Measurements from ENCODE around the gene TRMT10B.
A peak's percentile ranks its signal among the peaks of the same experiment; 100 is the strongest.
"Not testable (repeated sequence)": the region's sequence is repeated elsewhere in the genome, so short reads cannot be mapped to it uniquely, and the experiment has no call there.

TRMT10B gene

DNA sequence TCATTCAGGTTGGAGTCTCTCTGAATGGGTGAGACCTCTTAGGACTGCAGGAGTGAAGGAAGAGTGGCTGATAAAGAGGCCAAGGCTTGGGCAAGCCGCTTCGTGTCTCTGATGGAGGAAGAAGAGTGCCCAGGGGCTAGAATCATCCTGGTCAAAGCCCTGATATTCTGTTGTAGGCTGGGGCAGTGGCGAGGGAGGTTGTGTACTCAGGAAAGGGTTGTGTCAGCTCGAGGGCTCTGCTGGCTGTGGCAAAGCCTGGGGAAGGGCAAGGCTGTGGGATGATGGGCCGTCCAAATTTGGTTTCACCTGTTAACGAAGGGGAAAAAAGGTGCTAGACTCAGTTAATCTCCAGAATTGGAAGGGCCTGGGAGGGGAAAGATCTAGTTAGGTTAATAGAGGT lies 2.4 kb upstream of the TRMT10B start:
- Histone ChIP-seq H3K27me3 (ENCODE audit: control insufficient read depth in 1 of 2, insufficient read depth in 2 of 2, low read length in 2 of 2) (no peaks in the 10 kb centered on the region), H3K4me3 (ENCODE audit: low read length in 2 of 2) (no peak overlapping the region), H3K4me1 (ENCODE audit: control insufficient read depth, insufficient read depth, low read length) (peaks cover 11% of the 10 kb centered on the region), H3K9ac (ENCODE audit: low read length in 2 of 2) (no peak overlapping the region), H3K27ac (ENCODE audit: low read length) (no peak overlapping the region), H3K36me3 (ENCODE audit: control insufficient read depth in 2 of 2, insufficient read depth in 2 of 2, low read length in 2 of 2) (no peaks in the 10 kb centered on the region), H3K9me3 (ENCODE audit: control insufficient read depth in 2 of 2, low read length in 2 of 2) (no peaks in the 10 kb centered on the region)

DNA sequence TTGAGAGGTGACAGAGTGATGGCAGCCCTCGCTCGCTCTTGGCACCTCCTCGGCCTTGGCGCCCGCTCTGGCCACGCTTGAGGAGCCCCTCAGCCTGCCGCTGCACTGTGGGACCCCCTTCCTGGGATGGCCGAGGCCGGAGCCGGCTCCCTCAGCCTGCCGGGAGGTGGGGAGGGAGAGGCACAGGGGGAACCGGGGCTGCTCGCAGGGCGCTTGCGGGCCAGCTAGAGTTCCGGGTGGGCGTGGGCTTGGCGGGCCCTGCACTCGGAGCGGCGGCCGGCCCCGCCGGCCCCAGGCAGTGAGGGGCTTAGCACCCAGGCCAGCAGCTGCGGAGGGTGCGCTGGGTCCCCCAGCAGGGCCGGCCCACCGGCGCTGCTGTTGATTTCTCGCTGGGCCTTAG lies 1.9 kb upstream of the TRMT10B start:
- H3K27ac ChIP-seq (ENCODE audit: low read length); H3K9ac ChIP-seq (ENCODE audit: low read length in 2 of 2); H3K9me3 ChIP-seq (ENCODE audit: control insufficient read depth in 2 of 2, low read length in 2 of 2); H3K36me3 ChIP-seq (ENCODE audit: control insufficient read depth in 2 of 2, insufficient read depth in 2 of 2, low read length in 2 of 2); H3K4me3 ChIP-seq (ENCODE audit: low read length in 2 of 2); H3K27me3 ChIP-seq (ENCODE audit: control insufficient read depth in 1 of 2, insufficient read depth in 2 of 2, low read length in 2 of 2): not testable (repeated sequence)
- H3K4me1 ChIP-seq (ENCODE audit: control insufficient read depth, insufficient read depth, low read length): peaks cover 11% of the 10 kb centered on the region

GRCh38 chr9:37752112-37752511 lies 1.5 kb upstream of the TRMT10B start:
- not testable (repeated sequence) for H3K9ac ChIP-seq (ENCODE audit: low read length in 2 of 2); H3K27me3 ChIP-seq (ENCODE audit: control insufficient read depth in 1 of 2, insufficient read depth in 2 of 2, low read length in 2 of 2); H3K27ac ChIP-seq (ENCODE audit: low read length); H3K4me3 ChIP-seq (ENCODE audit: low read length in 2 of 2); H3K36me3 ChIP-seq (ENCODE audit: control insufficient read depth in 2 of 2, insufficient read depth in 2 of 2, low read length in 2 of 2); H3K9me3 ChIP-seq (ENCODE audit: control insufficient read depth in 2 of 2, low read length in 2 of 2)
- H3K4me1 ChIP-seq (ENCODE audit: control insufficient read depth, insufficient read depth, low read length): peaks cover 11% of the 10 kb centered on the region

GRCh38 chr9:37752642-37753488 lies 740 bp upstream of the TRMT10B start:
- no peaks in the 10 kb centered on the region for H3K27me3 ChIP-seq (ENCODE audit: control insufficient read depth in 1 of 2, insufficient read depth in 2 of 2, low read length in 2 of 2)
- peak overlapping the region; percentile 37 for H3K27ac ChIP-seq (ENCODE audit: low read length)
- H3K4me3 ChIP-seq (ENCODE audit: low read length in 2 of 2): peak overlapping the region; percentile 94 to 98
- H3K4me1 ChIP-seq (ENCODE audit: control insufficient read depth, insufficient read depth, low read length): peaks cover 11% of the 10 kb centered on the region
- no peaks in the 10 kb centered on the region for H3K9me3 ChIP-seq (ENCODE audit: control insufficient read depth in 2 of 2, low read length in 2 of 2)
- no peaks in the 10 kb centered on the region for H3K36me3 ChIP-seq (ENCODE audit: control insufficient read depth in 2 of 2, insufficient read depth in 2 of 2, low read length in 2 of 2)
- peak overlapping the region; percentile 86 to 96 for H3K9ac ChIP-seq (ENCODE audit: low read length in 2 of 2)

- Histone ChIP-seq H3K27ac (ENCODE audit: low read length) (no peak overlapping the region), H3K4me3 (ENCODE audit: low read length in 2 of 2) (no peak overlapping the region), H3K27me3 (ENCODE audit: control insufficient read depth in 1 of 2, insufficient read depth in 2 of 2, low read length in 2 of 2) (no peaks in the 10 kb centered on the region), H3K36me3 (ENCODE audit: control insufficient read depth in 2 of 2, insufficient read depth in 2 of 2, low read length in 2 of 2) (peaks cover 0 to 3% of the 10 kb centered on the region in 2 donors), H3K4me1 (ENCODE audit: control insufficient read depth, insufficient read depth, low read length) (peaks cover 6% of the 10 kb centered on the region), H3K9ac (ENCODE audit: low read length in 2 of 2) (no peak overlapping the region), H3K9me3 (ENCODE audit: control insufficient read depth in 2 of 2, low read length in 2 of 2) (no peaks in the 10 kb centered on the region)
Measured at GRCh38 chr9:37758747-37759146, 5.1 kb downstream of the TRMT10B start.

DNA sequence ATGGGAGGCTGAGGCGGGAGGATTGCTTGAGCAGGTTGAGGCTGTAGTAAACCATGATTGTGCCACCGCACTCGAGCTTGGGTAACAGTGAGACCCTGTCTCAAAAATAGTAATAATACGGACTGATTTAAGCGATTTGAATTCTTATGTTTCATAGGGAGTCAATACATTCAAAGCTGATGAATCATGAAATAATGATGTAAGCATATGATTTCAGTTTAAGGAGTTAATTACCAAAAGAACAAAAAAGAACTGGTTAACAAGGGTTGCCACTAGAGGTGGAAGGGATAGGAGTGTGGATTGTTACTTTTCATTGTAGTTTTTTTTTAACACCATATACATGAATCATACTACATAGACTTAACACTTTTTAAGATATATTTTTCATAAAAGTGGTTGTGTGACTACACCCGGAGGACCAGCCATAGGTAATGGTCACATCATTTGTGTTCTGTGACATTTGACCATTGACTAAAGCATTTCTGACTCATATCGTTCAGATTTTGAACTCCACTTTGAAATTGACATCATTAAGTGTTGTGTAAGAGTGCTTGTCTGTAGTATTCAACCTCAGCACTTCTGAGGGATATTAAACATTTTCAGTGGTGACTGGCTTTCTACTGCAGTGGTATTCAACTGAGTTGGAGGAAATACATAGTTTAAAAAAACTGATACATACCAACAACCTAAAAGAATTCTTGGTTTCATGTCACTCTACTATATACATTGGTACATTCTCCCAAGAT lies 7.0 kb downstream of the TRMT10B start:
- Histone ChIP-seq H3K9ac (ENCODE audit: low read length in 2 of 2) (no peak overlapping the region), H3K27ac (ENCODE audit: low read length) (no peak overlapping the region), H3K9me3 (ENCODE audit: control insufficient read depth in 2 of 2, low read length in 2 of 2) (no peaks in the 10 kb centered on the region), H3K27me3 (ENCODE audit: control insufficient read depth in 1 of 2, insufficient read depth in 2 of 2, low read length in 2 of 2) (no peaks in the 10 kb centered on the region), H3K36me3 (ENCODE audit: control insufficient read depth in 2 of 2, insufficient read depth in 2 of 2, low read length in 2 of 2) (peaks cover 3 to 8% of the 10 kb centered on the region in 2 donors), H3K4me1 (ENCODE audit: control insufficient read depth, insufficient read depth, low read length) (no peaks in the 10 kb centered on the region), H3K4me3 (ENCODE audit: low read length in 2 of 2) (no peak overlapping the region)

DNA sequence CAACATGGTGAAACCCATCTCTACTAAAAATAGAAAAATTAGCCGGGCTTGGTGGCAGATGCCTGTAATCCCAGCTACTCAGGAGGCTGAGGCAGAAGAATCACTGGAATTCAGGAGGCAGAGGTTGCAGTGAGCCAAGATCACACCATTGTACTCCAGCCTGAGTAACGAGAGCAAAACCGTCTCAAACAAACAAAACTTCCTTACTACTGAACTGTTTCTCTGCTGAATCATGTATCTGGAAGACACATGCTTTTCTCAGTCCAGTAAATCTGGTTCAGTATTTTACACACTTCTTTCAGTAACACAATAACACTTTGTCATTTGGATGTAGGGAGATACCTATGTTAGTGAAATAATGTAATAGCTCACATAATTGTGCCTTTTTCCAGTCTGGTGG lies 7.9 kb downstream of the TRMT10B start:
- no peaks in the 10 kb centered on the region for H3K9me3 ChIP-seq (ENCODE audit: control insufficient read depth in 2 of 2, low read length in 2 of 2)
- H3K4me1 ChIP-seq (ENCODE audit: control insufficient read depth, insufficient read depth, low read length): no peaks in the 10 kb centered on the region
- H3K27ac ChIP-seq (ENCODE audit: low read length): no peak overlapping the region
- peaks cover 3 to 8% of the 10 kb centered on the region in 2 donors for H3K36me3 ChIP-seq (ENCODE audit: control insufficient read depth in 2 of 2, insufficient read depth in 2 of 2, low read length in 2 of 2)
- no peaks in the 10 kb centered on the region for H3K27me3 ChIP-seq (ENCODE audit: control insufficient read depth in 1 of 2, insufficient read depth in 2 of 2, low read length in 2 of 2)
- no peak overlapping the region for H3K4me3 ChIP-seq (ENCODE audit: low read length in 2 of 2)
- H3K9ac ChIP-seq (ENCODE audit: low read length in 2 of 2): no peak overlapping the region

DNA sequence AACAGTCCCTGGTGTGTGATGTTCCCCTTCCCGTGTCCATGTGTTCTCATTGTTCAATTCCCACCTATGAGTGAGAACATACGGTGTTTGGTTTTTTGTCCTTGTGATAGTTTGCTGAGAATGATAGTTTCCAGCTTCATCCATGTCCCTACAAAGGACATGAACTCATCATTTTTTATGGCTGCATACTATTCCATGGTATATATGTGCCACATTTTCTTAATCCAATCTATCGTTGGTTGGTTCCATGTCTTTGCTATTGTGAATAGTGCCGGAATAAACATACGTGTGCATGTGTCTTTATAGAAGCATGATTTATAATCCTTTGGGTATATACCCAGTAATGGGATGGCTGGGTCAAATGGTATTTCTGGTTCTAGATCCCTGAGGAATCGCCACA lies 11.7 kb downstream of the TRMT10B start:
- H3K4me3 ChIP-seq (ENCODE audit: low read length in 2 of 2); H3K36me3 ChIP-seq (ENCODE audit: control insufficient read depth in 2 of 2, insufficient read depth in 2 of 2, low read length in 2 of 2); H3K4me1 ChIP-seq (ENCODE audit: control insufficient read depth, insufficient read depth, low read length); H3K27me3 ChIP-seq (ENCODE audit: control insufficient read depth in 1 of 2, insufficient read depth in 2 of 2, low read length in 2 of 2); H3K27ac ChIP-seq (ENCODE audit: low read length); H3K9me3 ChIP-seq (ENCODE audit: control insufficient read depth in 2 of 2, low read length in 2 of 2); H3K9ac ChIP-seq (ENCODE audit: low read length in 2 of 2): not testable (repeated sequence)

- no peak overlapping the region for H3K4me3 ChIP-seq (ENCODE audit: low read length in 2 of 2)
- H3K36me3 ChIP-seq (ENCODE audit: control insufficient read depth in 2 of 2, insufficient read depth in 2 of 2, low read length in 2 of 2): peaks cover 16 to 19% of the 10 kb centered on the region in 2 donors
- H3K27me3 ChIP-seq (ENCODE audit: control insufficient read depth in 1 of 2, insufficient read depth in 2 of 2, low read length in 2 of 2): no peaks in the 10 kb centered on the region
- H3K9me3 ChIP-seq (ENCODE audit: control insufficient read depth in 2 of 2, low read length in 2 of 2): no peaks in the 10 kb centered on the region
- H3K27ac ChIP-seq (ENCODE audit: low read length): no peak overlapping the region
- no peaks in the 10 kb centered on the region for H3K4me1 ChIP-seq (ENCODE audit: control insufficient read depth, insufficient read depth, low read length)
- H3K9ac ChIP-seq (ENCODE audit: low read length in 2 of 2): no peak overlapping the region
Measured at GRCh38 chr9:37769306-37769705, 15.7 kb downstream of the TRMT10B start.

DNA sequence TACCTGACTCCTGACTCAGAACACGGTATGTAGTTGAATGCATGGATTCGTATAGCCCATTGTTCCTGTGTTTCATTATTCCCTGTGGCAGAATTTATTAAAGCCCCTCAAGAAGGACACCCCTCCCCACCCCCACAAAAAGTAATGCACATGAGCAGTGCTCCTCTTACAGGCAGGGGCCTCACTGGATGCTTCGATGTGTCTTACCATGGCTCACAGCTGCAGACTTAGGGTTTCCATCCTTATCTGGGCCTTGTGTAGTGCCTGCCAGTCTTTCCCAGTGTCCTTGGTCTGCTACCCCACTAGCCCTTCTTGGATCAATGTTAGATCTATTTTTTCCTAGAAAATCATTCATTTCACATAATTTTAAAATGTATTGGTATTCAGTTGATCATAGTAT lies 16.4 kb downstream of the TRMT10B start:
- Histone ChIP-seq H3K27me3 (ENCODE audit: control insufficient read depth in 1 of 2, insufficient read depth in 2 of 2, low read length in 2 of 2) (no peaks in the 10 kb centered on the region), H3K36me3 (ENCODE audit: control insufficient read depth in 2 of 2, insufficient read depth in 2 of 2, low read length in 2 of 2) (peaks cover 13 to 22% of the 10 kb centered on the region in 2 donors), H3K27ac (ENCODE audit: low read length) (no peak overlapping the region), H3K9me3 (ENCODE audit: control insufficient read depth in 2 of 2, low read length in 2 of 2) (no peaks in the 10 kb centered on the region), H3K9ac (ENCODE audit: low read length in 2 of 2) (no peak overlapping the region), H3K4me3 (ENCODE audit: low read length in 2 of 2) (no peak overlapping the region), H3K4me1 (ENCODE audit: control insufficient read depth, insufficient read depth, low read length) (no peaks in the 10 kb centered on the region)

Data from stomach smooth muscle (tissue), 2 donors.